HG02588 (cell line): ENCODE data around the gene CLDND1.
A peak's percentile ranks its signal among the peaks of the same experiment; 100 is the strongest.
"Not testable (repeated sequence)": the region's sequence is repeated elsewhere in the genome, so short reads cannot be mapped to it uniquely, and the experiment has no call there.

ENCODE experiments used
- ATAC-seq: cut with Tn5 transposase; IDR thresholded peaks from one replicate; pipeline ENCODE4 v1.9.1; 2021; ENCODE audit warnings: mild to moderate bottlenecking, moderate library complexity; ENCODE audit not compliant: unreplicated experiment

Gene CLDND1

GRCh38 chr3:98522544-98523281 is at the start of gene CLDND1:
CLDND1 (minus strand) TSS chr3:98522902; CDS start chr3:98521424, 1,478 bp downstream.
- peak; percentile 87 for ATAC-seq

DNA sequence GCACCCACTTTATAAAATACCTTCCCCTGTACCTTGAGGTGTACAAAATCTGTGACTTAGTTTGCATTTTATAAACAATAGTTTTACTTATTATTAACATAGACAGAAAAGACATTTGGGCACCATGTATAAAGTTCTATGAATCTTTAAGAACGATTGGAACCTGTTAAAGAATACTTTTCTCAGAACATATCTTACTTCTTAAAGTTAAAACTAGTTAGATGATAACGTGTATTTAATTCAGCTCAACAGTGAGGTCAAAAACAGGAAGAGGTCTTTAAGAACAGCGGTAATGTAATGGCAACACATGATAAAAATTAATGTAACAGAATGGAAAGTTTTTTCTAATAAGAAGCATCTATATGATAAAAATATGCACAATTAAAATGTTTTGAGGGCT is 45.7 kb upstream of the CLDND1 start:
- no peak for ATAC-seq

DNA sequence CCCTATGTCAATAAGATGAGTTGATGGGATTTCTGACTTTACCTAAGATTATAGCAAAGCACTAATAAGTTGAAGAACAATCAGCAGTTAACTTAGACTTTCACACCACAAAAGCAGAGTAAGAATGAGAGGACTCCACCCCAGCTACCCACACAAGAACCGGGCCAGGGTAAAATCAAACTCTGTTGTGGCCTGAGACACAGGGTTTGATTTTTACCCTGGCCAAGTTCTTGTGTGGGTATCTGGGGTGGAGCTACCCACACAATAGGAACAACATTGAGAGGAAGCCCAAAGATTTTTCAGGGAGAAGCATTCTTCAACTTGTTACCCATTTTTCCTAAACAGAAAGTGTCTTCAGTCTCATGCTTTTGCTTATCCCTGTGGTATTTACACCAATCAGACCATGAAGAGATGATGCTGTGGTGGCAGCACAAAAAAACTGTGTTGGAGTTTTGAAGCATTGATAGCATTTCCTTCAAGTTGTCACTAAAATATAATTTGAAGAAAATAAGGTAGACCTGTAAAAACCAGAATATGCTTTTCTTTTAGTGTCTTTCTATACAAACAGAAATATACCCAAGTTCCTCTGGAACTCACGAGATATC is 45.1 kb upstream of the CLDND1 start:
- ATAC-seq: peak; percentile 35

GRCh38 chr3:98565843-98566242 is 43.1 kb upstream of the CLDND1 start:
- no peak for ATAC-seq

DNA sequence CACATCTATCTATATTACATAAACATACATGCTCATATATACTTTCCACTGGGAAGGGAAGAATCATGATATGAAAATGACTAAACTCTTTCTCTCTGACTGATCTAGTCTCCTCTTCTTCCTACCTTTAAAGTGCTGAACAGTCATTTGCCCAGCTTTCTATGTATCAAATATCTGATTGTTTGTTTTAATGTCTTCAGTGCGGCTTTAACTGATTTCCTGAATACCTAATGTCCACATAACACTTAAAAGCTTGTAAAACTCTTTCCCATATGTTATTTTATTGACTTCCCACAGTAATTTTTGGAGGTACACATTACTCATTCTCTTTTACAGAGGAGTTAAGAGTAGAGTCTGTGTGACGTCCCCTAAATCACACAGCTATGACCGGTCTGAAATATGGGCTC is 42.5 kb upstream of the CLDND1 start:
- no peak for ATAC-seq

DNA sequence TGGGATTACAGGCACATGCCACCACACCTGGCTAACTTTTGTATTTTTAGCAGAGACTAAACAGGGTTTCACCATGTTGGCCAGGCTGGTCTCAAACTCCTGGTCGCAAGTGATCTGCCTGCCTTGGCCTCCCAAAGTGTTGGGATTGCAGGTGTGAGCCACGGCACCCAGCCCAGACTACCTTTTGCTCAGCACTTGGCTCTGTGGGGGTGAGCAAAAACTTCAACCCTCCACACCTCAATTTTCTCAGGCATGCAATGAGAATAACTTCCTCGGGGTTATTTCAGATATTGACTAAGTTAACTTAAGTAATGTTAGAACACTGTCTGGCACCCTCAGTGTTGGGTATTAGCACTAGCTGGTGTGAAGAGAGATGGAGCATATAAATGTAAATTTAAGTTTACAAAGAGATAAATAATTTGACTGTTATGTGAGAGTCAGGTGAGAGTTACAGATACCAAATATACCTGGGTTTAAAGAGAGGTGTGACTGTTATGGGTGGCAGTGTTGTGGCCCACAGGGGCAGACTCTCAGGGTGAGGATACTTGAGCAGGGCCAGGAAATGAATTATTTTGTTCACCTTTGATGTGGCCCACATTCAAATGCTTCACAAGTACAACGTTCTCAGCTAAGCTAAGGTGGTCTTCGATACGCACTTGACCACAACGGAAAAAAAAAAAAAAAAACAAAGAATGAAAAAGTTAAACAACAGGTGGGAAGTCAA is 41.7 kb upstream of the CLDND1 start:
- peak; percentile 3 for ATAC-seq

GRCh38 chr3:98563661-98564281 is 41.1 kb upstream of the CLDND1 start:
- peak; percentile 55 for ATAC-seq

DNA sequence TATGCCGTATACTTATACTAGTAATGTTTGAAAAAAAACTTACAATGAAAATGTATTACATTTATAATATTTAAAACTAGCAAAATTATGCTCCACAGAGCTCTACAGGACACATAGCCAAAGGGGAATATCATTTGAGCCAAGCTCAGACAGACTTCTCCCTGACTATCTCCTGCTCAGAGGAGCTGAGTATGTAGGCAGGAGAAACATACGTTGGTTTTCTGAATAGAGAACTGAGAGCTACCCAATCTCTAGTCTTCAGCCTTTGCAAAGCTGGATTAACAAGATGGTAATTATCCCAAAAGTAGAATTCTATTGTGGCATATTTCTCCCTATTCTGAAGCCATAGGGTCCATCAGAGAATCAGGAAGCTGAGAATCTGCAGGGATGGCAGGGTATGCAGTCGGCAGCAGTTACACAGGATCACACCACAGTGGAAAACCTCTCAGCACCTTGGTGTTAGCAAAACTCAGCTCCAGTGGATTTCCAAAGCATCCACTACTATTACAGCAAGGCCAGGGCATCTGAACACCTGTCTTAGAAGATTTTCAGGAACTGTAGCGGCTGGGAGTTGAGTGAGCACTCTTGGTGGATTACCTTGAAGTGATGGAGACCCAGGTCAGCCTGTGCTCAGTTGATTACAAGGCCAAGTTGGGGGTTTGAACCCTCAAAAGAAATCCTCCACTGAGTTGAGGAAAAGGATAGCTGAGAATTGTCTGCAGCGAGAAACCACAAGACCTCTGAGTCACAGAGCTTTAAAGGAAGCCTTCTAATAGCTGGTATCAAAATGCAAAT is 39.2 kb upstream of the CLDND1 start:
- ATAC-seq: no peak

GRCh38 chr3:98560911-98561310 is 38.2 kb upstream of the CLDND1 start:
- no peak for ATAC-seq

- not testable (repeated sequence) for ATAC-seq
Observed at GRCh38 chr3:98559769-98560168, 37.1 kb upstream of the CLDND1 start.

DNA sequence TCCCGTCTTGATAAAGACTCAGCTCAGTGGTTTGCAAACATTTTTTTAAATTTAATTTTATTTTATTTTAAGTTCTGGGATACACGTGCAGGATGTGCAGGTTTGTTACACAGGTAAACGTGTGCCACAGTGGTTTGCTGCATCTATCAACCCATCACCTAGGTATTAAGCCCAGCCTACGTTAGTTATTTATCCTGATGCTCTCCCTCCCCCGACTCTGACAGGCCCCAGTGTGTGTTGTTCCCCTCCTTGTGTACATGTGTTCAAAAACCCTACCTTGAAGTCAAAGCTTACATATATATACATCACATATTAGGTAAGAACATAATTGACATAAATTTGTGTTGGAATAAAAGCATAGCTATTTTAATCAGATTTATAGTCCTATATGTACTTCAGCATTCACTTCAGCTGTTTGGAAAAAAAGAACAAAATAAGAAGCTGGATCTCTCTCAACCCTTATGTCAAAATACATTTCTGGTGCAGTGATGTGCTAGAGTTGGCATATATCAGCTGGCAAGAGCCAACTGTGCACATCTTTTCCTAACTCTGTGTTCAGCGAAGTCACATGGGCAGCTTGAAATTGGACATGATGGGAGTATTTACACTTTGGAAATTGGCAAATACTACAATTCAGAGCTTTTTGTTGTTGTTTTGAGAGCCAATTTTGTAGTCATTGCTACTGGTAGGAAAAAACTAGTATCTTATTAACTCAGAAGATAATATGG is 35.6 kb upstream of the CLDND1 start:
- no peak for ATAC-seq

- peak; percentile 19 for ATAC-seq
Observed at GRCh38 chr3:98557324-98558010, 34.8 kb upstream of the CLDND1 start.

- ATAC-seq: peak; percentile 71
Observed at GRCh38 chr3:98556164-98557130, 33.7 kb upstream of the CLDND1 start.

DNA sequence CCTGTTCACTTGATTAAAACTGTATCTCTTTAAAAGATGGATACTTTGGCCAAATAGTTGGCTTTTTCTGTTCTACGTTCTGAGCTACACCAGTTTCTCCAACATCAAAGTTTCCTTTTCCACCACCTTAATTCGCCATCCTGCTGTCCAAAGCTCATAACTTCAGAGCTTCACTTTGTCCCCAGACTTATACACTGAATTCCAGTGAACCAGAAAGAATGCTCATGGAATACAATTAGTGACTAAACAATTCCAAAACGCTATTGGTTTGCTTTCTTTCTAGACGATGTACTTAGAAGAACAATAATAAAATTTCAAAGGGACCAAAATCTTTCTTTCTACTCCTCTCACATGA is 32.3 kb upstream of the CLDND1 start:
- ATAC-seq: no peak

GRCh38 chr3:98554580-98554979 is 31.9 kb upstream of the CLDND1 start:
- no peak for ATAC-seq

DNA sequence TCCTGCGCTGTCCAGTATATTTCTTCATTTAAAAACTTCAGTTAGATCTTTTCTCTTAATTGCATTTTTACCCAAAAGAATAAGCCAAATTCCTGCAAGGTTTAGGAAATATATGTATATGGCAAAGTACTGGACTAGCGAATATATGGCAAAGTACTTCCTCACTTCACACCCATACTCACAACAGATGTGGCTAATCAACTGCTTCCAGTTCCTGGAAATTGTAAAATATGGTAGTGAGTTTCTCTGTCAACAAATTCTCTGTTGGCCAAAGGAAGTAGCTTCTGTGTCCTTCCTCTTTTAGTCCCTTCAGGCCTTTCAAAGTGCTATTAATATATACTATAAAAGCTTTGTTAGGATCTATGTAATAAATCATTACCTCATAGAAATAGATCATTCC is 31.1 kb upstream of the CLDND1 start:
- ATAC-seq: no peak

DNA sequence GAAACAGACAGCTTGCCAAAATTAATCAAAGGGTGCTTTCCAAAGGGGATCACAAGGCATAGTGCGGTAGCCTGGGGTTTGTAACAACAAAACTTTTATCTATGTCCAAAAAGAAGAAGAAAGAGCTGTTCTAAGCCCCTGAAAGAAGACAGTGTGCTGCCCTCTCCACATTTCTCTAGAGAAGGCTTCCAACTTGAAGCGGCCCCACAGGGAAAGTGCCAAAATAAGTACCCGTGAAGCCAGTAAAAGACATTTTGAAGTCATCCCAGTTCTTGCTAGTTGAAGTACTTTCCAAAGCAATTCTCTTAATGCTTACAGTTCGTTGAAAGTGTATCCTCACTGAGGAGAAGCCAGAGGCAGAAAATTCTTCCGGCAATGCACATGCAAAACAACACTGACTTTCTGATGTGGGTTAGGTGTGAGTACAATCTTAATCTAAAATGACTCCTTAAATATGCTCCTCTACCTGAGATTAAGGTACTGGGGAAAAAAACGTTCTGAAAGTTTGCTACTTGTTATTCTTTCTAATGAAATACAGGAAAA is 30.4 kb upstream of the CLDND1 start:
- no peak for ATAC-seq
